ENCODE results near the gene KMT2E. TPM values are rescaled to one million over a fixed set of nuclear protein-coding genes. Genes with fewer than 3 reads are reported as not detected.

KMT2E gene
- total RNA-seq, 1 donor from 2014 or later: 75.6 TPM

DNA sequence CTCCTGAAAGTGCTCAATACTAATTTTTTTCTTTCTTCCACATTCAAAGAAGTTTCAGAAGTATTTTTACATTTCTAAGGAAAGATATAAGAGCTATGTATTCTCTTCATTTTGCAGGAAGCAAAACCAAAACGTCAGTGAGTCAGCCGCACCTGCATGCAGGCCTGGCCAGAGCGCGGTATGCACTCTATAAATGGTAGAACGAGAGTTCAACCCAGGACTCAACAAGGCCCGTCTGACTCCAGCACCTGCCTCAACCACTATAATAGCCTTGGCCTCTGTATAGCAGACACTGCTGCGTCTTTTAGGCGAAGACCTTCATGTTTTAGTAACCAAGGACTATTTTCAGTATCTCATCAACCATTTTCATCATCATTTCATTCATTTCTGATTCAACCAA is 113.2 kb downstream of the KMT2E start:
- no peak overlapping the region for H3K4me3 Mint-ChIP-seq (ENCODE audit: unreplicated experiment)
- H3K9me3 Mint-ChIP-seq (ENCODE audit: unreplicated experiment): no peaks in the 10 kb centered on the region
- no peaks in the 10 kb centered on the region for H3K4me1 Mint-ChIP-seq (ENCODE audit: unreplicated experiment)
- no peak for DNase-seq (ENCODE audit: extremely low spot score, unreplicated experiment)
- TF ChIP-seq, protein P1, sequence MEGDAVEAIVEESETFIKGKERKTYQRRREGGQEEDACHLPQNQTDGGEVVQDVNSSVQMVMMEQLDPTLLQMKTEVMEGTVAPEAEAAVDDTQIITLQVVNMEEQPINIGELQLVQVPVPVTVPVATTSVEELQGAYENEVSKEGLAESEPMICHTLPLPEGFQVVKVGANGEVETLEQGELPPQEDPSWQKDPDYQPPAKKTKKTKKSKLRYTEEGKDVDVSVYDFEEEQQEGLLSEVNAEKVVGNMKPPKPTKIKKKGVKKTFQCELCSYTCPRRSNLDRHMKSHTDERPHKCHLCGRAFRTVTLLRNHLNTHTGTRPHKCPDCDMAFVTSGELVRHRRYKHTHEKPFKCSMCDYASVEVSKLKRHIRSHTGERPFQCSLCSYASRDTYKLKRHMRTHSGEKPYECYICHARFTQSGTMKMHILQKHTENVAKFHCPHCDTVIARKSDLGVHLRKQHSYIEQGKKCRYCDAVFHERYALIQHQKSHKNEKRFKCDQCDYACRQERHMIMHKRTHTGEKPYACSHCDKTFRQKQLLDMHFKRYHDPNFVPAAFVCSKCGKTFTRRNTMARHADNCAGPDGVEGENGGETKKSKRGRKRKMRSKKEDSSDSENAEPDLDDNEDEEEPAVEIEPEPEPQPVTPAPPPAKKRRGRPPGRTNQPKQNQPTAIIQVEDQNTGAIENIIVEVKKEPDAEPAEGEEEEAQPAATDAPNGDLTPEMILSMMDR (IDR thresholded peaks at IDR 0.05): no peak
- no peak overlapping the region for H3K27ac Mint-ChIP-seq (ENCODE audit: unreplicated experiment)
- H3K36me3 Mint-ChIP-seq (ENCODE audit: unreplicated experiment): peaks cover 27% of the 10 kb centered on the region
- H3K27me3 Mint-ChIP-seq (ENCODE audit: unreplicated experiment): no peaks in the 10 kb centered on the region

DNA sequence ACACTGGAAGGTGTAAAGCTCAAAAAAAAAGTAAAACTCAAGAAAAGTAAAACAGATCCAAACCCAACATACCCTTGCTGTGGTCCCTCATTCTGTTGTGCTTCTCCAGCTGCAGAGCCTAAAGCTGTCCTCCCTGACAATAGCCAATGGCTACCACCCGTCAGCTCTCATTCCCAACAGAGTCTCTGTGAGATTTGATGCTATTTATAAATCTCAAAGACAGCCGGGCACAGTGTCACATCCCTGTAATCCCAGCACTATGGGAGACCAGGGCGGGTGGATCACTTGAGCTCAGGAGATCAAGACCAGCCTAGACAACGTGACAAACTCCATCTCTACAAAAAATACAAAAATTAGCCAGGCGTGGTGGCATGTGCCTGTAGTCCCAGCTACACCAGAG is 116.0 kb downstream of the KMT2E start:
- H3K9me3 Mint-ChIP-seq (ENCODE audit: unreplicated experiment): no peaks in the 10 kb centered on the region
- TF ChIP-seq, protein P1 (IDR thresholded peaks at IDR 0.05): no peak
- no peak overlapping the region for H3K4me3 Mint-ChIP-seq (ENCODE audit: unreplicated experiment)
- peaks cover 18% of the 10 kb centered on the region for H3K36me3 Mint-ChIP-seq (ENCODE audit: unreplicated experiment)
- DNase-seq (ENCODE audit: extremely low spot score, unreplicated experiment): no peak
- peaks cover 2% of the 10 kb centered on the region for H3K4me1 Mint-ChIP-seq (ENCODE audit: unreplicated experiment)
- H3K27ac Mint-ChIP-seq (ENCODE audit: unreplicated experiment): no peak overlapping the region
- H3K27me3 Mint-ChIP-seq (ENCODE audit: unreplicated experiment): no peaks in the 10 kb centered on the region

DNA sequence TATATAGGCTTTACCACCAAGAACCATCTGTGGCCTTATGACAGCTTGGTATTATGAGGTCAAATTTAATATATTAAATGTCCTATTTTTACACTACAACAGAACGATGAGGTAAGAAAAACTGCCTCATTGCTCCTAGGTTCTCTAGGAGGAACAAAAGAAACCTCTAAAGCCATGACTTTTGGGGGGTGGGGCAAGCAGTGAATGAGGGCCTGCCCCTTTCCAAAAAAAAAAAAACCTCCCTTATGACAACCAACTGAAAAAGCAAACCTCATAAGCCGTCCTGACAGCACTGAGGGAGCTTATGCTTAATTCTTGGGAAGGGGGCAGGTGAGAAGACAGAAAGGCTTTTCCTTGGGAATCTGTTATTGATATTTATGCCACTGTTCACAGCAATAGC is 116.6 kb downstream of the KMT2E start:
- H3K4me3 Mint-ChIP-seq (ENCODE audit: unreplicated experiment): no peak overlapping the region

DNA sequence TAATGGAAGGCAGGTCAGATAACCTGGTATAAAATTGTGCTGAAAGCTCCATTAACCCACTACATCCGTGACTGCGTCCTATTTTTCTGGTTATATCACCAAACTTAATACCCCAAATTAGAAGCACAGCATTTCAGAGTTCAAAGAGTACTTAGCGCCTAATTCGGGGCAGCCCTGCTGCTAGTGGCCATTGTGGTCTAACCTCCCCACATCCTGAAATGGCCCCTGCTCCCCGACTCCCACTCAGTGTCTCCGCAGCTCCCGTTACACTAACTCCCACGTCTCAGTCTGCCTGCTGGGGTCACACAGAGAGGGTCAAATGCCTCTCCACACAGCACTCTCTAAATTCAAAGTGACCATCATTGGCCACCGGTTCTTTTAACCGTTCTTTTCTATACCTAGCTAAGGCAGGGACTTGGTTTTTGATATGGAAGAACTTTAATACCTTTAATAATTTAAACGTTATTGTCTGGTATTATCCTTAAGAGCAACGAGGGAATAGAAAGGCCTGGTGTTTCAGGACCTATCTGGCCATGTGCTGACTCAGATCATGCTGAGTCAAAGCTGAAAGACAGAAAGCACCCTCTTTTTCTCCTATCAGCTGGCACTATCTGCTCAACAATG is 117.1 kb downstream of the KMT2E start:
- Mint-ChIP-seq H3K36me3 (ENCODE audit: unreplicated experiment) (peaks cover 12% of the 10 kb centered on the region), H3K27me3 (ENCODE audit: unreplicated experiment) (no peaks in the 10 kb centered on the region), H3K9me3 (ENCODE audit: unreplicated experiment) (no peaks in the 10 kb centered on the region), H3K27ac (ENCODE audit: unreplicated experiment) (no peak overlapping the region), H3K4me3 (ENCODE audit: unreplicated experiment) (no peak overlapping the region), H3K4me1 (ENCODE audit: unreplicated experiment) (peaks cover 2% of the 10 kb centered on the region)
- no peak for DNase-seq (ENCODE audit: extremely low spot score, unreplicated experiment)
- TF ChIP-seq, protein P1 (IDR thresholded peaks at IDR 0.05): no peak

More for the DNA sequence above, 116.6 kb downstream of the KMT2E start:
- H3K36me3 Mint-ChIP-seq (ENCODE audit: unreplicated experiment): peaks cover 14% of the 10 kb centered on the region
- H3K27me3 Mint-ChIP-seq (ENCODE audit: unreplicated experiment): no peaks in the 10 kb centered on the region
- H3K27ac Mint-ChIP-seq (ENCODE audit: unreplicated experiment): no peak overlapping the region
- no peaks in the 10 kb centered on the region for H3K9me3 Mint-ChIP-seq (ENCODE audit: unreplicated experiment)
- TF ChIP-seq, protein P1 (IDR thresholded peaks at IDR 0.05): no peak
- peaks cover 2% of the 10 kb centered on the region for H3K4me1 Mint-ChIP-seq (ENCODE audit: unreplicated experiment)
- no peak for DNase-seq (ENCODE audit: extremely low spot score, unreplicated experiment)

DNA sequence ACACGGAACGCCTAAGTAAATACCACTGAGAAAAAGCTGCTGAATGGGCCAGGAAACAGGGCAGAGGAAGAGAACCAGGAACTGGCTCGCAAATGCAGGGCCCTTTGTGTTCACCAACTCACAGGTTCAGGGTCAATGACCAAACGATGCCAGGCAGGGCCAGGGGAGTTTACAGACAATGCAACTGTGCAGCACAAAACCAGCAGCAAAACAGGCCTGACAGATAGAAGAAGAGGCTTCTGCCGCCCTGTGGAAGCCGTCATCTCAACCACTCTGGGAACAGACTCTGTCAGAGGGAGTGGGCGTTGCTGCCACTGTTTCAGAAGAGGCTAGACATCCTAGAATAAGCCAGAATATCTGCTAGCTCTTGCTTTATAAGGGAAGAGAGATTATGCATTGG is 117.9 kb downstream of the KMT2E start:
- Mint-ChIP-seq H3K4me3 (ENCODE audit: unreplicated experiment) (no peak overlapping the region), H3K27ac (ENCODE audit: unreplicated experiment) (no peak overlapping the region)
- TF ChIP-seq, protein P1 (IDR thresholded peaks at IDR 0.05): no peak

More for the DNA sequence above, 117.9 kb downstream of the KMT2E start:
- Mint-ChIP-seq H3K9me3 (ENCODE audit: unreplicated experiment) (no peaks in the 10 kb centered on the region), H3K27me3 (ENCODE audit: unreplicated experiment) (no peaks in the 10 kb centered on the region), H3K36me3 (ENCODE audit: unreplicated experiment) (peaks cover 12% of the 10 kb centered on the region), H3K4me1 (ENCODE audit: unreplicated experiment) (peaks cover 2% of the 10 kb centered on the region)
- no peak for DNase-seq (ENCODE audit: extremely low spot score, unreplicated experiment)
